Endothelial cell of umbilical vein (primary cell): ENCODE data around the gene ZNF3. TPM values are rescaled to one million over a fixed set of nuclear protein-coding genes. Genes with fewer than 3 reads are reported as not detected.

Source experiments
- BruUV-seq: library from RNA; stranded (reverse); fragments of 400-500 nt; replicated peaks from 2 replicates; lab custom pipeline; 2021; lab: Mats Ljungman, UMichigan
- CTCF ChIA-PET: fragments of 300-600, 350-600 bp; sonication (Branson Sonifier 250); formaldehyde crosslinking; loops from one replicate; lab custom pipeline; 2021; ENCODE audit warnings: antibody characterized with exemption, inconsistent platforms; lab: Charles Lee
- POLR2A ChIA-PET: fragments of 300-600, 350-600 bp; sonication (Branson Sonifier 250); formaldehyde crosslinking; loops from one replicate; lab custom pipeline; 2021; ENCODE audit warnings: antibody characterized with exemption, inconsistent platforms; lab: Charles Lee
- DNase-seq: peaks from one replicate; pipeline ENCODE4 v3.0.0-alpha.2; 2011; ENCODE audit warnings: low read depth, low spot score
- FAIRE-seq: peaks from 2 replicates; lab custom pipeline; 2011; peaks lifted over from hg19 to GRCh38; lab: Jason Lieb, UNC
- H2AFZ ChIP-seq: 2 replicates; pipeline ENCODE4 v1.6.0; 2012; ENCODE audit warnings: low read depth, low read length, control low read depth, inconsistent platforms
- H3K27ac ChIP-seq: 2 replicates; pipeline ENCODE4 v1.5.1; 2011; ENCODE audit warnings: low read depth, mild to moderate bottlenecking, control low read depth, low read length, moderate library complexity; ENCODE audit not compliant: insufficient read depth
- H3K27me3 ChIP-seq, 2 experiments: 2 replicates each; pipeline versions ENCODE4 v1.6.0 to v1.6.1; 2011; ENCODE audit warnings: low read length in 2 of 2, mixed read lengths in 1 of 2; ENCODE audit not compliant: control insufficient read depth in 2 of 2, insufficient read depth in 2 of 2
- H3K36me3 ChIP-seq, 2 experiments: 2 replicates in 1 of 2; 3 replicates in 1 of 2; pipeline ENCODE4 v1.5.1; 2011; ENCODE audit warnings: low read length in 2 of 2, mild to moderate bottlenecking in 1 of 2, moderate library complexity in 1 of 2; ENCODE audit not compliant: control insufficient read depth in 2 of 2, insufficient read depth in 2 of 2; ENCODE audit errors: extremely low read depth in 1 of 2
- H3K4me1 ChIP-seq: 3 replicates; pipeline ENCODE4 v1.5.1; 2011; ENCODE audit warnings: mild to moderate bottlenecking, low read length; ENCODE audit not compliant: control insufficient read depth, insufficient read depth; ENCODE audit errors: extremely low read depth
- H3K4me2 ChIP-seq: 2 replicates; pipeline ENCODE4 v1.6.1; 2011; ENCODE audit warnings: low read length, control low read depth, mixed read lengths; ENCODE audit not compliant: insufficient read depth
- H3K4me3 ChIP-seq, 3 experiments: fragments of 200-600 bp in 1 of 3; sonication (generic), shearing (Covaris generic) in 1 of 3; replicated peaks in 1 of 3; 2 replicates each; pipeline ENCODE4 v1.5.1; 2011 to 2016; ENCODE audit warnings: control low read depth in 3 of 3, low read length in 3 of 3, mild to moderate bottlenecking in 2 of 3, inconsistent platforms in 1 of 3, low read depth in 1 of 3, moderate library complexity in 1 of 3; ENCODE audit not compliant: insufficient read depth in 1 of 3
- H3K79me2 ChIP-seq: 2 replicates; pipeline ENCODE4 v1.6.0; 2012; ENCODE audit warnings: low read length, inconsistent platforms; ENCODE audit not compliant: control insufficient read depth, insufficient read depth
- H3K9ac ChIP-seq: replicated peaks from 2 replicates; pipeline ENCODE3; 2011; ENCODE audit warnings: low read length, control low read depth; ENCODE audit not compliant: insufficient read depth; ENCODE audit errors: extremely low read depth
- H3K9me1 ChIP-seq: replicated peaks from 3 replicates; pipeline ENCODE4 v1.6.0; 2011; ENCODE audit warnings: mild to moderate bottlenecking, low read length; ENCODE audit not compliant: control insufficient read depth, insufficient read depth; ENCODE audit errors: extremely low read depth
- H3K9me3 ChIP-seq: replicated peaks from 2 replicates; pipeline ENCODE4 v1.5.1; 2012; ENCODE audit warnings: low read length, inconsistent platforms; ENCODE audit not compliant: control insufficient read depth, insufficient read depth
- H4K20me1 ChIP-seq: replicated peaks from 2 replicates; pipeline ENCODE3; 2011; ENCODE audit warnings: mild to moderate bottlenecking, low read length; ENCODE audit not compliant: control insufficient read depth, insufficient read depth; ENCODE audit errors: extremely low read depth
- CTCF ChIP-seq, 2 donors: IDR thresholded peaks; 1 replicate in 1 of 2; 2 replicates in 1 of 2; pipeline ENCODE4 v1.5.1; 2011; ENCODE audit warnings: low read length in 2 of 2, mild to moderate bottlenecking in 2 of 2, moderate library complexity in 2 of 2, control low read depth in 1 of 2, inconsistent platforms in 1 of 2, low read depth in 1 of 2; ENCODE audit not compliant: insufficient read depth in 1 of 2; ENCODE audit errors: extremely low read depth in 1 of 2
- EZH2 ChIP-seq: IDR thresholded peaks from 2 replicates; pipeline ENCODE4 v1.6.1; 2012; ENCODE audit warnings: borderline replicate concordance, low read depth, mild to moderate bottlenecking, moderate library complexity, low read length, inconsistent platforms; ENCODE audit not compliant: severe bottlenecking
- FOS ChIP-seq: IDR thresholded peaks from 2 replicates; pipeline ENCODE4 v1.6.1; 2011; ENCODE audit warnings: mild to moderate bottlenecking, low read length, moderate library complexity, borderline replicate concordance; ENCODE audit not compliant: insufficient read depth
- GATA2 ChIP-seq: IDR thresholded peaks from 2 replicates; pipeline ENCODE4 v1.7.0; 2011; ENCODE audit warnings: low read depth, mild to moderate bottlenecking, moderate library complexity, mixed read lengths, low read length; ENCODE audit not compliant: insufficient read length, insufficient read depth
- JUN ChIP-seq: IDR thresholded peaks from 2 replicates; pipeline ENCODE4 v1.6.1; 2011; ENCODE audit warnings: borderline replicate concordance, low read depth; ENCODE audit not compliant: insufficient read length, insufficient read depth
- MAX ChIP-seq: IDR thresholded peaks from 2 replicates; pipeline ENCODE4 v1.6.1; 2011; ENCODE audit not compliant: insufficient read depth, insufficient read length
- MYC ChIP-seq: IDR thresholded peaks from one replicate; pipeline ENCODE4 v1.6.1; 2011; ENCODE audit warnings: mild to moderate bottlenecking, low read depth, low read length
- POLR2A ChIP-seq: IDR thresholded peaks from 2 replicates; pipeline ENCODE4 v1.6.1; 2012; ENCODE audit warnings: low read depth, mild to moderate bottlenecking, control low read depth, low read length
- POLR2AphosphoS5 ChIP-seq: IDR thresholded peaks from 2 replicates; pipeline ENCODE4 v1.6.1; 2012; ENCODE audit warnings: low read depth, mild to moderate bottlenecking, control low read depth, low read length, moderate library complexity; ENCODE audit not compliant: insufficient read depth
- dilution Hi-C: fragments of 300-500 bp; cut with MboI; formaldehyde crosslinking; loops from one replicate; pipeline ENCODE4 v1.15.0; 2019; ENCODE audit warnings: low sequenced_read_pairs; ENCODE audit not compliant: extremely low pct_ligation_motif_present
- intact Hi-C: fragments of 100-400 bp; cut with micrococcal nuclease; formaldehyde crosslinking; loops from one replicate; pipeline ENCODE4 v1.10.0; 2022
- polyA plus RNA-seq, 4 experiments: library from polyadenylated mRNA; depleted of rRNA in 3 of 4; stranded (reverse) in 3 of 4; unstranded in 1 of 4; fragments of >200 nt; gene quantifications; 2 replicates each; pipeline versions ENCODE4 v1.2.1 to v1.2.3, GENCODE V29; 2011 to 2012; ENCODE audit warnings: missing spikeins in 1 of 4
- total RNA-seq: library from RNA; stranded (reverse); gene quantifications from 2 replicates; pipeline ENCODE4 v1.2.3, GENCODE V29; 2021

ZNF3 gene
- total and polyA plus RNA-seq, 2 donors (not counting 3 experiments of a cell fraction or from before 2014, with no cell fraction given), result 21.8 to 30.9 TPM

GRCh38 chr7:100040575-100040974 lies 40.9 kb downstream of the ZNF3 start:
- Histone ChIP-seq H3K27ac (peak overlapping the region; percentile 78), H3K4me2 (no peak overlapping the region), H3K27me3 (no peaks in the 10 kb centered on the region), H4K20me1 (no peaks in the 10 kb centered on the region), H3K9me1 (no peaks in the 10 kb centered on the region), H3K9ac (peak overlapping the region; percentile 70), H3K4me1 (peaks cover 14% of the 10 kb centered on the region), H3K9me3 (no peaks in the 10 kb centered on the region), H3K36me3 (peaks cover 3% of the 10 kb centered on the region in 2 experiments), H3K79me2 (no peaks in the 10 kb centered on the region), H2AFZ (no peak overlapping the region), H3K4me3 (no peak overlapping the region)
- ChIA-PET CTCF (interaction anchor here (0.6 to 1.1 kb wide), 3 partner anchors 13 to 19 kb away, joined by 3 read pairs; no protein-coding TSS in a partner anchor), POLR2A (no interaction called here)
- intact Hi-C loops, result loop anchor here (2.0 kb wide), 1 partner anchor 24 kb away; no protein-coding TSS in a partner anchor
- no peak for DNase-seq
- no TSS peak for BruUV-seq
- TF ChIP-seq MYC (no peak), FOS (no peak), EZH2 (no peak), POLR2A (no peak), GATA2 (no peak), MAX (no peak), CTCF (IDR thresholded peaks at IDR 0.05; ENCODE audit: extremely low read depth in 1 of 2, insufficient read depth in 1 of 2, low read depth in 1 of 2, low read length in 2 of 2) (no peak), POLR2AphosphoS5 (no peak), JUN (no peak)
- dilution Hi-C loops, result no loop called here
- no peak for FAIRE-seq
